DOHH2 (cell line): ENCODE results near the gene CCDC51.

Experiments
- CTCF ChIP-seq: fragments of 200-600 bp; sonication (generic); IDR thresholded peaks from one replicate; pipeline ENCODE4 v1.5.1; 2014; ENCODE audit warnings: antibody characterized with exemption, mild to moderate bottlenecking, low read depth, low read length; ENCODE audit not compliant: poor library complexity, severe bottlenecking
- EZH2phosphoT487 ChIP-seq: fragments of 200-600 bp; sonication (generic); IDR thresholded peaks from 2 replicates; pipeline ENCODE4 v1.6.1; 2017; ENCODE audit warnings: borderline replicate concordance, mild to moderate bottlenecking, antibody characterized with exemption, low read length, moderate library complexity, mixed read lengths

GRCh38 chr3:48469046-48469915 lies 29.4 kb upstream of the CCDC51 start:
- no peak for TF ChIP-seq CTCF
- TF ChIP-seq EZH2phosphoT487 = no peak
